ENCODE results near the gene MUSK. TPM values are rescaled to one million over a fixed set of nuclear protein-coding genes. Genes with fewer than 3 reads are reported as not detected.
"Not testable (repeated sequence)": the region's sequence is repeated elsewhere in the genome, so short reads cannot be mapped to it uniquely, and the experiment has no call there.

Gene MUSK
- total and polyA plus RNA-seq, 3 experiments from 2014 or later, result not detected

DNA sequence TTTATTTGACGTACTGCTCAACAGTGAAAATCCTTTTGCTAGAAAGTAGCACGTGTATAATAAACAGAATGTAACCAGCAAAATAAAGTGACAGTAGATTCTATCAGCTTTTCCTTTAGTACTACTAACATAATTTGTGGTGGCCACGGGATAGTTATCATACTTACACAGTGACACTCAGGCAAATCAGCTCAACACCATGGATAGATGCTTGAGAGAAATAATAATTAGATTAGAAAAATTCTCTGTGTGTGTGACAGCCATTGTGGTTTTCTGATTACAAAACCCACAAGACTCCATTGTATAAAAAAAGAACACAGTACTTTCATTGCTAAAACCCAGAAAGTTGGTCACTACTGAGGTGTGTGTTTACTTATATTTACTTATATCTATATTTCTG is 101.1 kb downstream of the MUSK start:
- Histone ChIP-seq H3K4me1 (ENCODE audit: insufficient read depth, low read length) (no peaks in the 10 kb centered on the region), H3K36me3 (ENCODE audit: insufficient read depth, low read length) (no peaks in the 10 kb centered on the region), H3K4me3 (ENCODE audit: low read length) (no peak overlapping the region), H3K27ac (ENCODE audit: low read depth, low read length) (no peak overlapping the region), H3K9me3 (ENCODE audit: low read length) (no peaks in the 10 kb centered on the region), H3K27me3 (ENCODE audit: insufficient read depth, low read length, poor library complexity, severe bottlenecking) (no peaks in the 10 kb centered on the region)
- POLR2A ChIA-PET, result no interaction called here
- DNase-seq, result no peak
- Mint-ChIP-seq H3K36me3 (no peaks in the 10 kb centered on the region), H3K27me3 (peaks cover 0 to 2% of the 10 kb centered on the region in 2 donors), H3K4me1 (no peaks in the 10 kb centered on the region), H3K27ac (no peak overlapping the region), H3K9me3 (peaks cover 0 to 18% (median 0%) of the 10 kb centered on the region in 5 donors), H3K4me3 (no peak overlapping the region)
- CTCF ChIA-PET, result no interaction called here

DNA sequence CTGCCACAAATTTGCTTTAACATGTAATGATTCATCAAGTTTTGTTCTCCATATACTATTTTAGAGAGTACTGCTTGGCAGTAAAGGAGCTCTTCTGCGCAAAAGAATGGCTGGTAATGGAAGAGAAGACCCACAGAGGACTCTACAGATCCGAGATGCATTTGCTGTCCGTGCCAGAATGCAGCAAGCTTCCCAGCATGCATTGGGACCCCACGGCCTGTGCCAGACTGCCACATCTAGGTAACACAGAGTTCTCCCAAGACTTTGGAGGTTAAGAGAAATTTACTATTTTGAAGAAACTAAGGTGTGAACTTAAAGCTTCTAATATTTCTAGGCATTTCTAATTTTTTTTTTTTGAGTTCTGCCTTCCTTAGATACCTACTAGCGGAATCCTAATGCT is 107.1 kb downstream of the MUSK start:
- Mint-ChIP-seq H3K36me3 (no peaks in the 10 kb centered on the region), H3K9me3 (peaks cover 0 to 17% (median 2%) of the 10 kb centered on the region in 5 donors), H3K27ac (no peak overlapping the region), H3K4me1 (no peaks in the 10 kb centered on the region), H3K27me3 (peaks cover 0 to 2% of the 10 kb centered on the region in 2 donors), H3K4me3 (no peak overlapping the region)
- no peaks in the 10 kb centered on the region for H3K9me3 ChIP-seq (ENCODE audit: low read length)
- DNase-seq, result no peak
- H3K4me1 ChIP-seq (ENCODE audit: insufficient read depth, low read length), result no peaks in the 10 kb centered on the region
- no peaks in the 10 kb centered on the region for H3K36me3 ChIP-seq (ENCODE audit: insufficient read depth, low read length)
- ChIA-PET CTCF (no interaction called here), POLR2A (no interaction called here)
- H3K27ac ChIP-seq (ENCODE audit: low read depth, low read length), result no peak overlapping the region
- no peak overlapping the region for H3K4me3 ChIP-seq (ENCODE audit: low read length)
- no peaks in the 10 kb centered on the region for H3K27me3 ChIP-seq (ENCODE audit: insufficient read depth, low read length, poor library complexity, severe bottlenecking)

DNA sequence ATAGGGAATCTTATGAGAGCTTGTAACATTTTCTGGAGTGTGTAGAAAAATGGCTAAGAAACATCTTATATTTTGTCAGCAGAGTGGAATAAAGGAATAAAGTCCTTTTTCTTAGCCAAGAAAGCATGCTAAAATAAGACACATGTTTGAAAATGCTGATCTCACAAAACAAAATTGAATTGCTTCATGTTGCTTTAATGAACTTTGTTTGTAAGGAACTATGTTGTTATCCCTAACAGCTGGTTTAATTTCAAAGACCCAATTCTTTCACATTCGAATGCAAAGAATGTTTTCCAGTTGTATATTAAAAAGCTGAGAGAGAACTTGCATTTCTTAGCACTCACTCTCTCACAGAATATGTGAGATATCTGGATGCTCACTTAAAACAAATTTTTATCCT is 107.6 kb downstream of the MUSK start:
- no peak overlapping the region for H3K4me3 Mint-ChIP-seq
- CTCF ChIA-PET, result no interaction called here

DNA sequence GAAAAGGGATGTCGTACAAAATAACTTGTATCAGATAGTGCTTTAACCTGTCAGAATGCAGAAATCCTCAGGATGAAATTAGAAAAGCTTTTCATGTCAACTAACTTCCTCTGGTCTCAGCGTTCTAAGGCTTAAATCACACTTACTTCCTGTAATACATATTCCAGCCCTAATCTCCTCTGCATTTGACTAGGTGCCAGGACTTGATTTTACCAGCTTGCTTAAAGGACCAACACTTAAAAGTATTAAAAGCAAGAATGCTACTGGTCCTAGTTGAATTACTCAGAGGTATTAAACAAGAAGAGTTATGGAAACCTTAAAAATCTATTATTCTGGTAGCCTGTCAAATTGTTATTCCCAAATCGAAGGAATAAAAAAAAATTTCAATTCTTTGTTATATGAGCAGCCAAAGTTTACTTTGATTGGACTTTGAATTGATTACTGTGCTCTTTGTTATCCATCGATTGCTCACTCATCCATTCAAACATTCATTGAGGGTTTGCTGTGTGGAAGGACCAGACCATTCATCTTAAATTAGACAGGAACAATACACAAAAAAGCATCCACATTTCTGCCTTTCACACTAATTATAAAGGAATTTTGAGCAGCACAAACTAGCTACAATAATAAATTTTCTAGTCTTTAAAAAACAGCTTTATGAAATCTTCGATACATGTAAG is 108.7 kb downstream of the MUSK start:
- Mint-ChIP-seq H3K4me3 (no peak overlapping the region), H3K27ac (no peak overlapping the region), H3K9me3 (peaks cover 0 to 17% (median 2%) of the 10 kb centered on the region in 5 donors), H3K4me1 (no peaks in the 10 kb centered on the region), H3K36me3 (no peaks in the 10 kb centered on the region), H3K27me3 (no peaks in the 10 kb centered on the region)
- Histone ChIP-seq H3K27me3 (ENCODE audit: insufficient read depth, low read length, poor library complexity, severe bottlenecking) (no peaks in the 10 kb centered on the region), H3K36me3 (ENCODE audit: insufficient read depth, low read length) (no peaks in the 10 kb centered on the region), H3K4me3 (ENCODE audit: low read length) (no peak overlapping the region), H3K4me1 (ENCODE audit: insufficient read depth, low read length) (no peaks in the 10 kb centered on the region), H3K27ac (ENCODE audit: low read depth, low read length) (no peak overlapping the region), H3K9me3 (ENCODE audit: low read length) (no peaks in the 10 kb centered on the region)
- DNase-seq, result no peak
- ChIA-PET CTCF (no interaction called here), POLR2A (no interaction called here)

More for the DNA sequence above, 107.6 kb downstream of the MUSK start:
- Mint-ChIP-seq H3K9me3 (peaks cover 0 to 17% (median 2%) of the 10 kb centered on the region in 5 donors), H3K4me1 (no peaks in the 10 kb centered on the region), H3K36me3 (no peaks in the 10 kb centered on the region), H3K27me3 (peaks cover 0 to 2% of the 10 kb centered on the region in 2 donors), H3K27ac (no peak overlapping the region)
- Histone ChIP-seq H3K9me3 (ENCODE audit: low read length) (no peaks in the 10 kb centered on the region), H3K4me3 (ENCODE audit: low read length) (no peak overlapping the region), H3K4me1 (ENCODE audit: insufficient read depth, low read length) (no peaks in the 10 kb centered on the region), H3K27me3 (ENCODE audit: insufficient read depth, low read length, poor library complexity, severe bottlenecking) (no peaks in the 10 kb centered on the region), H3K36me3 (ENCODE audit: insufficient read depth, low read length) (no peaks in the 10 kb centered on the region), H3K27ac (ENCODE audit: low read depth, low read length) (no peak overlapping the region)
- DNase-seq, result no peak
- POLR2A ChIA-PET, result no interaction called here

DNA sequence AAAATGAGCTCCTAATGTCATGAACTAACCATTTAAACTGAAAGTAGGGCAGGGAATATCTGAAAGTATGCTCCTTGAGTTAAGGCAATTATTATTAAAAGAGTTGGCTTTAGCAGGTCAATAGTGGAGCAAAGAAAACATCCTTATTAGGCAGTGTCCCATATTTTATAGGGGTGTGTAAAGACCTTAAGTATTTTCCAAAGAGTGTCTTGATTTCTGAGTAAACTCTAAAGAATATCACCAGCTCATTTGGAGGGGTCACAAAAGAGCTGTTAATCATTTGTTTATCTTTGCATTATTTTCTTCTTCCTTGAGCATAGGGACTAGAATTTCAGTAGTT is 109.3 kb downstream of the MUSK start:
- H3K4me3 ChIP-seq (ENCODE audit: low read length), result no peak overlapping the region
- H3K27ac ChIP-seq (ENCODE audit: low read depth, low read length), result no peak overlapping the region
- H3K9me3 Mint-ChIP-seq, result peaks cover 0 to 13% (median 3%) of the 10 kb centered on the region in 5 donors
- ChIA-PET CTCF (no interaction called here), POLR2A (no interaction called here)
- H3K9me3 ChIP-seq (ENCODE audit: low read length), result no peaks in the 10 kb centered on the region
- no peaks in the 10 kb centered on the region for H3K27me3 ChIP-seq (ENCODE audit: insufficient read depth, low read length, poor library complexity, severe bottlenecking)
- no peaks in the 10 kb centered on the region for H3K4me1 ChIP-seq (ENCODE audit: insufficient read depth, low read length)
- H3K27me3 Mint-ChIP-seq, result no peaks in the 10 kb centered on the region
- no peaks in the 10 kb centered on the region for H3K36me3 ChIP-seq (ENCODE audit: insufficient read depth, low read length)
- no peaks in the 10 kb centered on the region for H3K4me1 Mint-ChIP-seq
- H3K27ac Mint-ChIP-seq, result no peak overlapping the region
- H3K36me3 Mint-ChIP-seq, result no peaks in the 10 kb centered on the region
- DNase-seq, result no peak
- H3K4me3 Mint-ChIP-seq, result no peak overlapping the region

DNA sequence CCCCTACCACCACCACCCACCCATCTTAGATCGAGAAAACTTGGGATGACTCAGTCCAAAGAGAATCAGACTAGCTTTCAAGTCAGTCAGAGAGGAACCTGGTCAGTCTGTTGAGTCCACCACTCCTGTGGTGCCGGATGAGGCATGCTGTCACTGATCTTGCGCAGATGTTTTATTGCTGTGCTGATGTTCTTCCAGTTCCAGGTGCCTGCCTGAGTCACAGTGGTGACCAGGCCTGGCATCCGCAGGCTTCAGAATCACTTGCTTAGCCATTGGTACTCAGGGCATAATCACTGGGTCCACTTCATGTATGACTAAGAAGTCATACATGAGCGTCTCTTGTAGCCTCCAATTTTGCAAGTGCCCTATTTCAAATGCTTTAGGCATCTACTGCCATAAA is 114.1 kb downstream of the MUSK start:
- Histone ChIP-seq H3K36me3 (ENCODE audit: insufficient read depth, low read length) (no peaks in the 10 kb centered on the region), H3K9me3 (ENCODE audit: low read length) (no peaks in the 10 kb centered on the region), H3K27me3 (ENCODE audit: insufficient read depth, low read length, poor library complexity, severe bottlenecking) (no peaks in the 10 kb centered on the region), H3K4me1 (ENCODE audit: insufficient read depth, low read length) (no peaks in the 10 kb centered on the region), H3K4me3 (ENCODE audit: low read length) (no peak overlapping the region), H3K27ac (ENCODE audit: low read depth, low read length) (no peak overlapping the region)
- Mint-ChIP-seq H3K9me3 (peaks cover 0 to 5% (median 3%) of the 10 kb centered on the region in 5 donors), H3K4me1 (no peaks in the 10 kb centered on the region), H3K36me3 (no peaks in the 10 kb centered on the region), H3K27me3 (no peaks in the 10 kb centered on the region), H3K27ac (no peak overlapping the region), H3K4me3 (no peak overlapping the region)
- CTCF ChIA-PET, result no interaction called here
- DNase-seq, result no peak
- POLR2A ChIA-PET, result no interaction called here

DNA sequence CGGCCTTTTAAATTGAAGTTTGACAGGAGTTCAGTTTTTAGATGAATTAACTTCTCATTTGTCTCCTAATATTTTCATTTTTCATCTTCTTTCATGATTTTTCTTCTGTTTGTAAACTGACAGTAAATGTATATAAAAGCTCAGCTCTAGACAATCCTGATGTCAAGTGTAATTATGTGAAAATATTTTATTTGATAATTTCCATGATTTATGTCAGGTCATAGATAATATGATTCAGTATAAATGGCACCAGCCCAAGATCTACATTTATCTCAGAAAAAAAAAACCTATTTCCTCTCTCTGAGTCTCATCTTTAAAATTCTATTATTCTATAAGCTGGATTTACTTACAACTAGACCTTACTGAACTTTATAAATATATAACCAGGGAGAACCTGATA is 115.7 kb downstream of the MUSK start:
- Mint-ChIP-seq H3K4me1 (no peaks in the 10 kb centered on the region), H3K36me3 (no peaks in the 10 kb centered on the region), H3K4me3 (no peak overlapping the region), H3K27me3 (no peaks in the 10 kb centered on the region), H3K27ac (no peak overlapping the region), H3K9me3 (peaks cover 0 to 4% (median 3%) of the 10 kb centered on the region in 5 donors)
- H3K4me3 ChIP-seq (ENCODE audit: low read length), result no peak overlapping the region
- no peaks in the 10 kb centered on the region for H3K4me1 ChIP-seq (ENCODE audit: insufficient read depth, low read length)
- no peak for DNase-seq
- POLR2A ChIA-PET, result no interaction called here
- H3K36me3 ChIP-seq (ENCODE audit: insufficient read depth, low read length), result no peaks in the 10 kb centered on the region
- CTCF ChIA-PET, result no interaction called here
- H3K27me3 ChIP-seq (ENCODE audit: insufficient read depth, low read length, poor library complexity, severe bottlenecking), result no peaks in the 10 kb centered on the region
- H3K9me3 ChIP-seq (ENCODE audit: low read length), result no peaks in the 10 kb centered on the region
- H3K27ac ChIP-seq (ENCODE audit: low read depth, low read length), result no peak overlapping the region

DNA sequence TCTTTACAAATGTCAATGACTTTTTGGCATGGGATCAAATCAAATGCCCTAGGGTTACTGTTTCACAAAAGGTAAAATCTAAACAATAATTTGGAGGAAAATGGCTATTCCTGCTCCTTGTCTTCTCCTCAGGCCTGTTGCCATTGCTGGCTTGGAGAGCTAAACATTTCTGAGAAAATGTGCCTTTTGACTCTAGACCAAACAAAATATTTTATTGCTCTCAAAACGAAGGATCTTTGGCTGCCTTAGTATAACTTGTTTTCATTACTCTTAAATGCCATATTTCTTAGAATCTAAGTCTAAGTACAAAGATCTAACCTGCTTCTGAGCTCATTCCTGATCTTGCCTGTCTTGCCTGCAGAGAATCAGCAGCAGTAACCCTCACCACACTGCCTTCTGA is 116.6 kb downstream of the MUSK start:
- no peaks in the 10 kb centered on the region for H3K36me3 Mint-ChIP-seq
- H3K9me3 ChIP-seq (ENCODE audit: low read length), result no peaks in the 10 kb centered on the region
- no peaks in the 10 kb centered on the region for H3K4me1 ChIP-seq (ENCODE audit: insufficient read depth, low read length)
- no peaks in the 10 kb centered on the region for H3K4me1 Mint-ChIP-seq
- H3K4me3 ChIP-seq (ENCODE audit: low read length), result no peak overlapping the region
- H3K27me3 ChIP-seq (ENCODE audit: insufficient read depth, low read length, poor library complexity, severe bottlenecking), result no peaks in the 10 kb centered on the region
- peaks cover 0 to 4% (median 0%) of the 10 kb centered on the region in 5 donors for H3K9me3 Mint-ChIP-seq
- POLR2A ChIA-PET, result no interaction called here
- H3K4me3 Mint-ChIP-seq, result no peak overlapping the region
- no peak overlapping the region for H3K27ac ChIP-seq (ENCODE audit: low read depth, low read length)
- no peaks in the 10 kb centered on the region for H3K36me3 ChIP-seq (ENCODE audit: insufficient read depth, low read length)
- CTCF ChIA-PET, result no interaction called here
- no peak overlapping the region for H3K27ac Mint-ChIP-seq
- no peak for DNase-seq
- H3K27me3 Mint-ChIP-seq, result no peaks in the 10 kb centered on the region

DNA sequence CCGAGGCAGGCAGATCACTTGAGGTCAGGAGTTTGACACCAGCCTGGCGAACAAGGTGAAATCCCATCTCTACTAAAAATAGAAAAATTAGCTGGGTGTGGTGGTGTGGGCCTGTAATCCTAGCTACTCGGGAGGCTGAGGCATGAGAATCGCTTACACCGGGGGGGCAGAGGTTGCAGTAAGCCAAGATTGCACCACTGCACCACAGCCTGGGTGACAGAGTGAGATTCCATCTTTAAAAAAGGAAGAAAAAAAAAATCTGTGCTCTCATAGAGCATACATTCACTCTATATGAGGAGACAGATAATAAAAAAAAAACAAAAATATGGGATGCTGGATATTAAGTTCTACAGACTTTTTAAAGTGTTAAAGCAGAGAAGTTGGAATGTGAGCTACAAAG is 119.8 kb downstream of the MUSK start:
- H3K27me3 ChIP-seq (ENCODE audit: insufficient read depth, low read length, poor library complexity, severe bottlenecking); H3K4me1 Mint-ChIP-seq; H3K36me3 Mint-ChIP-seq; H3K27me3 Mint-ChIP-seq; H3K36me3 ChIP-seq (ENCODE audit: insufficient read depth, low read length); H3K9me3 ChIP-seq (ENCODE audit: low read length); CTCF ChIA-PET; H3K4me3 ChIP-seq (ENCODE audit: low read length); H3K9me3 Mint-ChIP-seq; H3K4me1 ChIP-seq (ENCODE audit: insufficient read depth, low read length); DNase-seq; H3K4me3 Mint-ChIP-seq; H3K27ac Mint-ChIP-seq; H3K27ac ChIP-seq (ENCODE audit: low read depth, low read length); POLR2A ChIA-PET: not testable (repeated sequence)
